Right lobe of liver (tissue), 4 donors: ENCODE results near the gene OR2J2.
"Not testable (repeated sequence)": the region's sequence is repeated elsewhere in the genome, so short reads cannot be mapped to it uniquely, and the experiment has no call there.

Source experiments
- CTCF ChIP-seq, 4 donors: fragments of 200-600 bp in 3 of 4; fragments of 450-650 bp in 1 of 4; IDR thresholded peaks; one replicate each; pipeline versions ENCODE4 v1.5.1 to v1.8.0; 2016 to 2022; ENCODE audit warnings: antibody characterized with exemption in 4 of 4, mild to moderate bottlenecking in 2 of 4
- POLR2A ChIP-seq: fragments of 450-650 bp; IDR thresholded peaks from one replicate; pipeline ENCODE4 v1.6.1; 2017; ENCODE audit warnings: antibody characterized with exemption, mild to moderate bottlenecking
- donor health status: DM: no; HTN: no; CAD: no.
- donor health status: DM: no; HTN: no; CAD: no.
- donor health status: DM: no; HTN: yes; CAD: no.

GRCh38 chr6:29218056-29218455, 47.3 kb downstream of the OR2J2 start:
- not testable (repeated sequence) for TF ChIP-seq CTCF (IDR thresholded peaks at IDR 0.05); POLR2A
